Lung (tissue), 12 donors: ENCODE data around the gene PKD1. TPM values are rescaled to one million over a fixed set of nuclear protein-coding genes. Genes with fewer than 3 reads are reported as not detected.

Experiments used
- ATAC-seq: fragments of 200-7000 bp; cut with Tn5 transposase; one replicate; pipeline ENCODE4 v1.9.1; 2020; ENCODE audit warnings: moderate number of reproducible peaks; ENCODE audit not compliant: insufficient read depth, low FRiP score
- DNase-seq, 3 donors: peaks; one replicate each; pipeline ENCODE4 v3.0.0-alpha.2; 2013 to 2017
- H3K27ac ChIP-seq, 2 donors: one replicate each; pipeline ENCODE4 v1.5.1; 2013; ENCODE audit warnings: mild to moderate bottlenecking in 2 of 2, moderate library complexity in 2 of 2, control low read depth in 1 of 2, inconsistent platforms in 1 of 2, low read depth in 1 of 2, low read length in 1 of 2
- H3K27me3 ChIP-seq, 3 donors: one replicate each; pipeline ENCODE4 v1.5.1; 2013; ENCODE audit warnings: low read length in 2 of 3; ENCODE audit not compliant: control insufficient read depth in 3 of 3, insufficient read depth in 3 of 3
- H3K36me3 ChIP-seq, 4 donors: one replicate each; pipeline ENCODE4 v1.5.1; 2013; ENCODE audit warnings: low read length in 4 of 4, mild to moderate bottlenecking in 1 of 4, moderate library complexity in 1 of 4; ENCODE audit not compliant: control insufficient read depth in 4 of 4, insufficient read depth in 4 of 4
- H3K4me1 ChIP-seq, 5 donors: one replicate each; pipeline ENCODE4 v1.5.1; 2013; ENCODE audit warnings: low read length in 5 of 5, mild to moderate bottlenecking in 2 of 5, moderate library complexity in 1 of 5; ENCODE audit not compliant: control insufficient read depth in 5 of 5, insufficient read depth in 5 of 5
- H3K4me3 ChIP-seq: one replicate; pipeline ENCODE4 v1.5.1; 2013; ENCODE audit warnings: mild to moderate bottlenecking, control low read depth, moderate library complexity
- H3K9ac ChIP-seq, 2 donors: one replicate each; pipeline ENCODE4 v1.5.1; 2013; ENCODE audit warnings: low read length in 2 of 2, control low read depth in 1 of 2; ENCODE audit not compliant: insufficient read depth in 1 of 2
- H3K9me3 ChIP-seq, 4 donors: one replicate each; pipeline ENCODE4 v1.5.1; 2013; ENCODE audit warnings: low read length in 3 of 4, mild to moderate bottlenecking in 1 of 4, moderate library complexity in 1 of 4; ENCODE audit not compliant: control insufficient read depth in 4 of 4, insufficient read depth in 3 of 4
- CTCF ChIP-seq: IDR thresholded peaks from 2 replicates; pipeline ENCODE4 v1.5.1; 2012; ENCODE audit warnings: mild to moderate bottlenecking; ENCODE audit errors: control extremely low read depth, extremely low read depth
- WGBS, 2 donors: extraction: QIAGEN DNeasy Blood & Tissue Kit; methylation state at CpG; one replicate each; pipeline ENCODE4 v1.1.7; 2013; 5-methylcytosine and 5-hydroxymethylcytosine counted together
- polyA plus RNA-seq, 2 donors: library from polyadenylated mRNA; stranded (reverse); fragments of 200-250 nt; gene quantifications; one replicate each; pipeline ENCODE4 v1.2.1, GENCODE V29; 2013
- total RNA-seq, 2 donors: library from RNA; depleted of rRNA in 1 of 2; stranded (reverse); fragments of >200 nt in 1 of 2; gene quantifications; one replicate each; pipeline ENCODE4 v1.2.1, GENCODE V29; 2014 to 2021
- donor health status: control.
- donor health status: control.
- donor health status: Bipolar disorder and iron deficiency.
- donor health status: healthy.
- donor health status: DM: yes; HTN: yes; CAD: no.

The PKD1 gene
- total and polyA plus RNA-seq, 4 donors, result 39.1 to 128 (median 64.6) TPM

GRCh38 chr16:2158262-2158638 lies 22.6 kb upstream of the PKD1 start:
- Histone ChIP-seq H3K27ac (peak overlapping the region in 1 of 2 donors; percentile 80), H3K9ac (no peak overlapping the region), H3K36me3 (peaks cover 0 to 5% (median 0%) of the 10 kb centered on the region in 4 donors), H3K4me1 (peaks cover 0 to 58% (median 35%) of the 10 kb centered on the region in 5 donors), H3K9me3 (no peaks in the 10 kb centered on the region), H3K4me3 (no peak overlapping the region), H3K27me3 (no peaks in the 10 kb centered on the region)
- ATAC-seq (no peak), DNase-seq (no peak)
- no peak for TF ChIP-seq CTCF
- 78 to 81% methylated on average over 13 to 15 of the region's 15 CpGs for WGBS, 2 donors

GRCh38 chr16:2157480-2158261 lies 22.0 kb upstream of the PKD1 start:
- ATAC-seq (no peak), DNase-seq (no peak)
- peaks cover 0 to 63% (median 35%) of the 10 kb centered on the region in 5 donors for H3K4me1 ChIP-seq
- no peak overlapping the region for H3K9ac ChIP-seq
- H3K27me3 ChIP-seq, result no peaks in the 10 kb centered on the region
- H3K36me3 ChIP-seq, result peaks cover 0 to 5% (median 2%) of the 10 kb centered on the region in 4 donors
- H3K4me3 ChIP-seq, result no peak overlapping the region
- no peak for TF ChIP-seq CTCF
- H3K9me3 ChIP-seq, result no peaks in the 10 kb centered on the region
- 82 to 90% methylated on average over 27 of the region's 27 CpGs for WGBS, 2 donors
- peak overlapping the region in 1 of 2 donors; percentile 80 for H3K27ac ChIP-seq

GRCh38 chr16:2156849-2157224 lies 21.1 kb upstream of the PKD1 start:
- Histone ChIP-seq H3K36me3 (peaks cover 0 to 9% (median 6%) of the 10 kb centered on the region in 4 donors), H3K9ac (peak overlapping the region in 1 of 2 donors; percentile 55), H3K4me3 (no peak overlapping the region), H3K9me3 (no peaks in the 10 kb centered on the region), H3K27me3 (no peaks in the 10 kb centered on the region), H3K4me1 (peaks cover 0 to 70% (median 35%) of the 10 kb centered on the region in 5 donors), H3K27ac (peak overlapping the region in 1 of 2 donors; percentile 3)
- DNase-seq (no peak), ATAC-seq (no peak)
- TF ChIP-seq CTCF, result no peak
- WGBS, 2 donors, result 53 to 65% methylated on average over 4 to 5 of the region's 5 CpGs
